Measurements from ENCODE around the gene SSBP3.

The SSBP3 gene

DNA sequence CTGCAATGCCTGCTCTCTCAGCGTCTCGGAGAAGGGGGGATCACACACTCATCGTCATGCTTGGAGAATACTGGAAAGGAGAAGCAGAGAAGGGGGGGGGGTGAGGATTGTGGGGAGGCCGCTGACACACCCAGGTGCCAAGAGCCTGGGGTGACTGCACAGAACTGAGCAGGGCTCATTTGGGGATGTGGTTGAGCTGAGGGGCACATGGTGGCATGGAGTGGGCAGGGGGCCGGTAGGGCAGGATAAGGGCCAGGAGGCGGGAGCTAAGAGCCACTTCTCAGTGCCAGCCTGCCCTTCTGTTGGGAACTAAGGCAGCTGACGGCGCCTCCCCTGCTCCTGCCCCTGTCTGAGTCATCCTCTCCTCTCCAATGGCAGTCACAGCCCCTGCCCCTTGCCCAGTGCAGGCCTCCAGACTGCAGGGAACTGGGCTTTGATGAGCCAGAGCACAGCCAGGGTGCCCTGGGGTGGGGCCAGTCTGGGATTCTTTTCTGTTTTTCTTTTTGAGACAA, 179.0 kb downstream of the SSBP3 start:
- DNase-seq (ENCODE audit: low read depth): peak; percentile 38

GRCh38 chr1:54225986-54226559, 180.1 kb downstream of the SSBP3 start:
- DNase-seq (ENCODE audit: low read depth): no peak
- no peak overlapping the region for H3K4me3 ChIP-seq (replicated peaks; ENCODE audit: low read depth, low read length)
- TF ChIP-seq CTCF (IDR thresholded peaks at IDR 0.05; ENCODE audit: low read length, missing control alignments): no peak

More for the DNA sequence above, 179.0 kb downstream of the SSBP3 start:
- TF ChIP-seq CTCF (IDR thresholded peaks at IDR 0.05; ENCODE audit: low read length, missing control alignments): no peak
- no peak overlapping the region for H3K4me3 ChIP-seq (replicated peaks; ENCODE audit: low read depth, low read length)

DNA sequence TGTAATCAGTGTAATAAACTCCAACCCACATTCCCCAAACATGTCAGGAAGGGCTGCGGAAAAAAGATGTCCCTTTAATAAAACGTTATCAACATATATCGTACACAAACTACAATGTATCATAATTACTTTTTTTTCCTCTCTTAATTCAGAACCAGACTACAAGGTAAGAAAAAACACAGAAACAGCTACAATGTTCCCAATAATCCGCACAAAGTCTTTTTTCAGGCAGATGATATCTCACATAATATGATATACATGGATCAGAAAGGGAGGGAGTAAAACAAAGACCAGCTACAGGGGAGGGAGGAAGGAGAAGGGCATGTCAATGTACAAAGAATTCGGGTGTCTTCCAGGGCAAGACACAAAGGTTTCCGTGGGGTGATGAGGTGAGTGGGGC, 180.8 kb downstream of the SSBP3 start:
- no peak overlapping the region for H3K4me3 ChIP-seq (replicated peaks; ENCODE audit: low read depth, low read length)
- no peak for TF ChIP-seq CTCF (IDR thresholded peaks at IDR 0.05; ENCODE audit: low read length, missing control alignments)
- DNase-seq (ENCODE audit: low read depth): no peak

GRCh38 chr1:54224233-54224632, 182.0 kb downstream of the SSBP3 start:
- TF ChIP-seq CTCF (IDR thresholded peaks at IDR 0.05; ENCODE audit: low read length, missing control alignments): no peak
- no peak for DNase-seq (ENCODE audit: low read depth)

GRCh38 chr1:54223441-54224202, 182.6 kb downstream of the SSBP3 start:
- no peak for TF ChIP-seq CTCF (IDR thresholded peaks at IDR 0.05; ENCODE audit: low read length, missing control alignments)
- no peak for DNase-seq (ENCODE audit: low read depth)
- H3K4me3 ChIP-seq (replicated peaks; ENCODE audit: low read depth, low read length): no peak overlapping the region

More at GRCh38 chr1:54224233-54224632, 182.0 kb downstream of the SSBP3 start:
- H3K4me3 ChIP-seq (replicated peaks; ENCODE audit: low read depth, low read length): no peak overlapping the region

DNA sequence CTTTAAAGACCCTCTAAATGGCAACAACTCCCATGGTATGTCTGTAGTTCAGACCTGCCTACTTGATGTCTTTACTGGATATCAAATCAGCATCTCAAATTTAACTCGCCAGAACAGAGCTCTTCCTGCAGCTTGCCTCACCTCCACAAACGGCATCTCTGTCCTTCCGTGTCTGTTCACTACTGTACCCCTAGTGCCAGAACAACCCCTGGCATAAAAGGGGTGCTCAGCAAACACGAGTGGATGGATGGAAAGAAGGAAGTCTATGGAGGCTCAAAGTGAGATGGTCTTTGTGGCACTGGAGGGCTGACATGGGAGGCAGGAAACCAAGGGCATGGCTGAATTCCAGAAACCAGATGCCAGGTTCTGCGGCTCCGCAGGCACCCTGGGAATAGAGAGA, 183.5 kb downstream of the SSBP3 start:
- no peak overlapping the region for H3K4me3 ChIP-seq (replicated peaks; ENCODE audit: low read depth, low read length)
- DNase-seq (ENCODE audit: low read depth): no peak
- TF ChIP-seq CTCF (IDR thresholded peaks at IDR 0.05; ENCODE audit: low read length, missing control alignments): no peak

All from fibroblast of pulmonary artery (primary cell).